ENCODE measurements around the gene GRXCR2.

Gene GRXCR2

GRCh38 chr5:145835848-145836239 lies 37.0 kb downstream of the GRXCR2 start:
- no peak for TF ChIP-seq CTCF (IDR thresholded peaks at IDR 0.05; ENCODE audit: low read depth, low read length)
- no peak for DNase-seq (ENCODE audit: extremely low read depth, low read depth)

- no peak for TF ChIP-seq CTCF (IDR thresholded peaks at IDR 0.05; ENCODE audit: low read depth, low read length)
- DNase-seq (ENCODE audit: extremely low read depth, low read depth): peak; percentile 66
Observed at GRCh38 chr5:145834917-145835847, 37.6 kb downstream of the GRXCR2 start, which contains the start of gene PRELID2. TSS of gene PRELID2 (minus strand) at chr5:145835342. CDS start at chr5:145835251, 91 bp downstream.

GRCh38 chr5:145834554-145834916 lies 38.3 kb downstream of the GRXCR2 start:
- DNase-seq (ENCODE audit: extremely low read depth, low read depth): no peak
- TF ChIP-seq CTCF (IDR thresholded peaks at IDR 0.05; ENCODE audit: low read depth, low read length): no peak

- no peak for TF ChIP-seq CTCF (IDR thresholded peaks at IDR 0.05; ENCODE audit: low read depth, low read length)
- DNase-seq (ENCODE audit: extremely low read depth, low read depth): no peak
Observed at GRCh38 chr5:145833631-145834200, 39.1 kb downstream of the GRXCR2 start.

- DNase-seq (ENCODE audit: extremely low read depth, low read depth): peak; percentile 48
Observed at GRCh38 chr5:145830594-145830993, 42.2 kb downstream of the GRXCR2 start.

GRCh38 chr5:145829708-145830361 lies 43.0 kb downstream of the GRXCR2 start:
- no peak for DNase-seq (ENCODE audit: extremely low read depth, low read depth)
- no peak for TF ChIP-seq CTCF (IDR thresholded peaks at IDR 0.05; ENCODE audit: low read depth, low read length)

More at GRCh38 chr5:145830594-145830993, 42.2 kb downstream of the GRXCR2 start:
- no peak for TF ChIP-seq CTCF (IDR thresholded peaks at IDR 0.05; ENCODE audit: low read depth, low read length)
